Stimulated activated CD8-positive, alpha-beta memory T cell treated with anti-CD3 and anti-CD28 coated beads, Interleukin-4, amount 100 ng/mL, for 4 hours (primary cell): Measurements from ENCODE around the gene PRIMA1.

Experiments used
- DNase-seq, 2 donors: peaks; one replicate each; pipeline ENCODE4 v3.0.0-alpha.2; 2020; ENCODE audit warnings: low read depth in 2 of 2, low spot score in 1 of 2

PRIMA1 gene

GRCh38 chr14:93713726-93714405 lies 74.4 kb downstream of the PRIMA1 start:
- no peak for DNase-seq

- no peak for DNase-seq
Measured at GRCh38 chr14:93712838-93713724, 75.2 kb downstream of the PRIMA1 start.

- no peak for DNase-seq
Measured at GRCh38 chr14:93712079-93712837, 76.0 kb downstream of the PRIMA1 start.

- no peak for DNase-seq
Measured at GRCh38 chr14:93709249-93709648, 79.0 kb downstream of the PRIMA1 start.

GRCh38 chr14:93708800-93709199 lies 79.5 kb downstream of the PRIMA1 start:
- no peak for DNase-seq

- no peak for DNase-seq
Measured at GRCh38 chr14:93708311-93708734, 80.0 kb downstream of the PRIMA1 start.

GRCh38 chr14:93707475-93707874 lies 80.8 kb downstream of the PRIMA1 start:
- no peak for DNase-seq

- DNase-seq = no peak
Measured at GRCh38 chr14:93706360-93706955, 81.8 kb downstream of the PRIMA1 start.

GRCh38 chr14:93705513-93706156 lies 82.7 kb downstream of the PRIMA1 start:
- DNase-seq = no peak

- DNase-seq = no peak
Measured at GRCh38 chr14:93703941-93704340, 84.3 kb downstream of the PRIMA1 start.

GRCh38 chr14:93702946-93703345 lies 85.3 kb downstream of the PRIMA1 start:
- no peak for DNase-seq

- DNase-seq = no peak
Measured at GRCh38 chr14:93701562-93701961, 86.7 kb downstream of the PRIMA1 start.

- no peak for DNase-seq
Measured at GRCh38 chr14:93700928-93701327, 87.4 kb downstream of the PRIMA1 start.

- no peak for DNase-seq
Measured at GRCh38 chr14:93693914-93694313, 94.4 kb downstream of the PRIMA1 start.

- DNase-seq = no peak
Measured at GRCh38 chr14:93691042-93691780, 97.1 kb downstream of the PRIMA1 start.

GRCh38 chr14:93690146-93690545 lies 98.1 kb downstream of the PRIMA1 start:
- DNase-seq = no peak

- DNase-seq = no peak
Measured at GRCh38 chr14:93688820-93689219, 99.5 kb downstream of the PRIMA1 start.

GRCh38 chr14:93688239-93688666 lies 100.0 kb downstream of the PRIMA1 start:
- no peak for DNase-seq

GRCh38 chr14:93686268-93686667 lies 102.0 kb downstream of the PRIMA1 start:
- no peak for DNase-seq
